GM18498 (cell line): ENCODE data around the gene OR10T2.
"Not testable (repeated sequence)": the region's sequence is repeated elsewhere in the genome, so short reads cannot be mapped to it uniquely, and the experiment has no call there.

ENCODE experiments used
- ATAC-seq: cut with Tn5 transposase; IDR thresholded peaks from one replicate; pipeline ENCODE4 v1.9.1; 2021; ENCODE audit warnings: mild to moderate bottlenecking, moderate library complexity; ENCODE audit not compliant: unreplicated experiment

OR10T2 gene

GRCh38 chr1:158356616-158357015, 42.6 kb downstream of the OR10T2 start:
- no peak for ATAC-seq

GRCh38 chr1:158355773-158356285, 43.4 kb downstream of the OR10T2 start:
- no peak for ATAC-seq

GRCh38 chr1:158354255-158354654, 45.0 kb downstream of the OR10T2 start:
- ATAC-seq, result no peak

GRCh38 chr1:158353303-158354075, 45.8 kb downstream of the OR10T2 start, which contains the start of gene CD1E:
CD1E (plus strand) TSS chr1:158353894; CDS start chr1:158353989, 95 bp downstream.
- ATAC-seq, result no peak

- ATAC-seq, result not testable (repeated sequence)
Measured at GRCh38 chr1:158348946-158349345, 50.3 kb downstream of the OR10T2 start.
